GM06990 (cell line): ENCODE measurements around the gene ERLEC1.

Source experiments
- DNase-seq: peaks from one replicate; pipeline ENCODE4 v3.0.0-alpha.2; 2011; ENCODE audit not compliant: insufficient read length; ENCODE audit errors: extremely low read depth
- H3K27me3 ChIP-seq: replicated peaks from 2 replicates; pipeline ENCODE4 v1.6.0; 2011; ENCODE audit warnings: low read length; ENCODE audit not compliant: control insufficient read depth, insufficient read depth
- H3K36me3 ChIP-seq: 2 replicates; pipeline ENCODE4 v1.5.1; 2011; ENCODE audit warnings: low read length; ENCODE audit not compliant: control insufficient read depth, insufficient read depth
- H3K4me3 ChIP-seq: replicated peaks from 2 replicates; pipeline ENCODE4 v1.5.1; 2011; ENCODE audit warnings: low read depth, mild to moderate bottlenecking, control low read depth, low read length
- CTCF ChIP-seq: IDR thresholded peaks from 2 replicates; pipeline ENCODE4 v1.5.1; 2011; ENCODE audit warnings: low read length, control low read depth, mild to moderate bottlenecking, inconsistent platforms; ENCODE audit not compliant: insufficient read depth, poor library complexity, severe bottlenecking

ERLEC1 gene

GRCh38 chr2:53856272-53856671 lies 69.4 kb downstream of the ERLEC1 start:
- no peak for DNase-seq
- no peak for TF ChIP-seq CTCF
- Histone ChIP-seq H3K4me3 (no peak overlapping the region), H3K36me3 (peaks cover 12% of the 10 kb centered on the region), H3K27me3 (no peaks in the 10 kb centered on the region)

DNA sequence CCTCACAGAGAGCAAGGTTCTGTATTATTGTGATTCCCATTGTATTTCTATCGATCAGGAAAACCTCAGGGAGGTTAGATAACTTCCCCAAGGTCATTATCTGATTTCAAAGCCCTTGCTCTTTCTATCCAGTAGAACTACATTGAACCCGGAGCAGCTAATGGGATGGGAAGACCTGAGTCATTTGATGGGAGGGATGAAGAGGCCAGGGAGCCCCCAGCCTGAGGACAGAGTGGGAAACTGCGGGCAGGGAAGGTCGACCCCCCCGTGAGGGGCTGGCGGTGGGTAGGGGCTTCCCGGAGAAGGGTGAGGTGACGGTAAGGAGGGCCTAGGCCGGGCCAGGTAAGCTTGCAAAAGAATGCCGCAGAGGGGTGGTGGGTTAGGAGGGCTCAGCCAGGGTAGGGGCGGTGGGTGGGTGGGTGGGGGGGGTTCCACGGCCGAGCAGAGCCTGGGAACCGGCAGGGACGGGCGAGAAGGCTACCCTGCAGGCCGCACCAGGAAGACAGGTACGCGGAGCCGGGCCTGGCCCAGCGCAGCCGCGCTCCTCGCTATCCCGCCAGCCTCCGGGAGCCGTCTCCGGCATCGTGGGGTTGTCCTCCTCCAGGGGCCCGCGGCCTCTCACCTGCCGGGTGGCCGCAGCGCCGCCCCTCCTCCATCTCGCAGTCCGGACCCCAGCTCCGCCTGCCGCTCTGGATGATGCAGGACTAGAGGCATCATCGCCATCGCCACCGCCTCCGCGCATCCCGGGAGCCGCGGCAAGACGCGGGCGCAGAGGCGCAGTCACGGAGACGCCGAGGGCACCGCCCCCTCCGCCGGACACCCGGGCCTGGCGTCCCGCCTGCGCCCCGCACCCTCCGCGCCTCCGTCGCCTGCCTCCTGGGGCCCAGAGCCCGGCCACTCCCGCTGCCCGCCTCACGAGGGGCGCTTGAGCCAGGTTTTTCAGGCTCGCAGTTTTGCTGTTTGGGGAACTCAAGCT lies 72.7 kb downstream of the ERLEC1 start, which contains the start of gene GPR75:
GPR75 (minus strand) TSS at position 762 of the 976 bp plus-strand sequence. CDS start 5,211 bp downstream, outside the sequence.
- Histone ChIP-seq H3K27me3 (no peaks in the 10 kb centered on the region), H3K4me3 (no peak within 1 kb of the TSS), H3K36me3 (peaks cover under 1% of the 10 kb centered on the region; the same call in 1 of the 2 replicates)
- no peak for DNase-seq
- no peak for TF ChIP-seq CTCF

DNA sequence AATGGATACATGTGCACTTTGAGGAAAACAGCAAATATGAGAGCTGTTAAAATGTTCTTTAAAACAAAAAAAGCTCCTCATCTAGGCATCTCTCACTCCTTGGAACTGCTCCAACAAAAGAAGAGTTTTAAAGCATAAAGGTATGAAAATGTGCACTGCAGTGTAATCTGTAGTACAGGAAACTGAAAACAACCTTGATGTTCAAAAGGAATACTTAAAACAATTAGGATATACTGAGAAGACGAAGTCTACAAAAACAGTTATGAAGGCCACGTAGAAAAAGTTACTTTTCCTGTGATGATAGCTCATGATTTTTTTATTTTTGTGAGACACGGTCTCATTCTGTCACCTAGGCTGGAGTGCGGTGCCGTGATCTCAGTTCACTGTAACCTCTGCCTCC lies 75.0 kb downstream of the ERLEC1 start:
- DNase-seq: no peak
- Histone ChIP-seq H3K4me3 (no peak overlapping the region), H3K27me3 (no peaks in the 10 kb centered on the region), H3K36me3 (peaks cover 3% of the 10 kb centered on the region; the same call in 1 of the 2 replicates)
- TF ChIP-seq CTCF: no peak

DNA sequence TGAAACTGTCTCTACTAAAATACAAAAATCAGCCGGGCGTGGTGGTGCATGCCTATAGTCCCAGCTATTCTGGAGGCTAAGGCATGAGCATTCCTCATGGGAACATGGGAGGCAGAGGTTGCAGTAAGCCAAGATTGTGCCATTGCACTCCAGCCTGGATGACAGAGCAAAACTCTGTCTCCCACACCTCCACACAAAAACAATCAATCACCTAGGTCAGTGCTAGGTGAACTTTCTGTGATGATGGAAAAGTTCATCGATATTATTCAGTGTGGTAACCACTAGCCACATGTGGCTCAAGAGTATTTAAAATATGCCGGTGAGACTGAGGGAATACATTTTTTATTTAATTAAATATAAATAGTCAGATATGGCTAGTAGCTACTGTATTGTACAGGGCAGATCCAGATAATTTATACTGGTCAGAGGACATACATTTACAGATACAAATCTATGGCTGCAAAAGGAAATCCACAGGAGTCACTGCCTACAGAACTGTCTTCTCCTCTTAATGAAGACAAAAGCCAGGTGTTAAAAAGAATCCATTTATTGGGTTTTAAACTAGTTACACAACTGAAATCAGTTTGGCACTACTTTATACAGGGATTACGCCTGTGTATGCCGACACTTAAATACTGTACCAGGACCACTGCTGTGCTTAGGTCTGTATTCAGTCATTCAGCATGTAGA lies 76.8 kb downstream of the ERLEC1 start:
- Histone ChIP-seq H3K4me3 (no peak overlapping the region), H3K27me3 (no peaks in the 10 kb centered on the region), H3K36me3 (peaks cover 3% of the 10 kb centered on the region; the same call in 1 of the 2 replicates)
- no peak for TF ChIP-seq CTCF
- no peak for DNase-seq

DNA sequence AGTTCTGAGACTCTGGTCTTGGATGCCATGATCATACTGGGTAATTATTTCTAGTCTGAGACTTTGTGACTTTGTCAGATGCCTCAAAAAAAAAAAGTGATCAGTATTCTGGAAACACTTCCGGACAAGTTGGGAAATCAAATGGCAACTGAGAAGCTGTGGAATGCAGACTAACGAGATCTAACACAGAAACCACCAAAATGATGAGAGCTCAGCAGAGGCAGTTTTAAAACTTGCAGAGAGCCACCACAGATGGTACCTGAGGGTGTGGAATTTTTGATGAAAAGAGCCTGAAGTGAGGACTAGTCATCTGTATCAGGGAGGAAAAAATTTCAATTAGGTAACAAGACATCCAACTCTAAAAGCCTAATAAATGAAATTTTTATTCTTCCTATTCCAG lies 78.4 kb downstream of the ERLEC1 start:
- DNase-seq: no peak
- no peak for TF ChIP-seq CTCF
- H3K36me3 ChIP-seq: peaks cover 3% of the 10 kb centered on the region; the same call in 1 of the 2 replicates

More for the DNA sequence above, 78.4 kb downstream of the ERLEC1 start:
- Histone ChIP-seq H3K4me3 (no peak overlapping the region), H3K27me3 (no peaks in the 10 kb centered on the region)
